HG03378 (cell line): Measurements from ENCODE around the gene C22orf42.
"Not testable (repeated sequence)": the region's sequence is repeated elsewhere in the genome, so short reads cannot be mapped to it uniquely, and the experiment has no call there.

ENCODE experiments used
- ATAC-seq: cut with Tn5 transposase; IDR thresholded peaks from one replicate; pipeline ENCODE4 v1.9.1; 2021; ENCODE audit warnings: mild to moderate bottlenecking, moderate library complexity; ENCODE audit not compliant: unreplicated experiment

Gene C22orf42

GRCh38 chr22:32137731-32138324, 21.3 kb downstream of the C22orf42 start:
- ATAC-seq, result not testable (repeated sequence)

GRCh38 chr22:32136881-32137280, 22.2 kb downstream of the C22orf42 start:
- ATAC-seq, result not testable (repeated sequence)

- not testable (repeated sequence) for ATAC-seq
These were observed 23.1 kb downstream of the C22orf42 start for GRCh38 chr22:32135958-32136357.

GRCh38 chr22:32134796-32135195, 24.3 kb downstream of the C22orf42 start:
- ATAC-seq, result not testable (repeated sequence)

GRCh38 chr22:32132783-32133182, 26.3 kb downstream of the C22orf42 start:
- ATAC-seq, result no peak

- no peak for ATAC-seq
These were observed 27.0 kb downstream of the C22orf42 start for GRCh38 chr22:32132126-32132525.

GRCh38 chr22:32130464-32130863, 28.6 kb downstream of the C22orf42 start:
- no peak for ATAC-seq

GRCh38 chr22:32127904-32128303, 31.2 kb downstream of the C22orf42 start:
- ATAC-seq, result no peak

- no peak for ATAC-seq
These were observed 35.4 kb downstream of the C22orf42 start for GRCh38 chr22:32123657-32124056.

GRCh38 chr22:32122899-32123298, 36.2 kb downstream of the C22orf42 start:
- ATAC-seq, result no peak

GRCh38 chr22:32120603-32121002, 38.5 kb downstream of the C22orf42 start:
- no peak for ATAC-seq

GRCh38 chr22:32119568-32120235, 39.4 kb downstream of the C22orf42 start:
- ATAC-seq, result no peak

- ATAC-seq, result no peak
These were observed 46.7 kb downstream of the C22orf42 start for GRCh38 chr22:32112380-32112779.

GRCh38 chr22:32106930-32107329, 52.2 kb downstream of the C22orf42 start:
- no peak for ATAC-seq

- ATAC-seq, result no peak
These were observed 55.3 kb downstream of the C22orf42 start for GRCh38 chr22:32103658-32104315.

- no peak for ATAC-seq
These were observed 58.4 kb downstream of the C22orf42 start for GRCh38 chr22:32100711-32101110.
